SU-DHL-6 (cell line): Measurements from ENCODE around the gene DCBLD2.

ENCODE experiments used
- H2AFZ ChIP-seq: fragments of 200-600 bp; sonication (generic); 2 replicates; pipeline ENCODE4 v1.6.1; 2014; ENCODE audit warnings: low read depth, mild to moderate bottlenecking, moderate library complexity, mixed read lengths, antibody characterized with exemption, low read length; ENCODE audit not compliant: severe bottlenecking
- H3F3A ChIP-seq: fragments of 200-600 bp; shearing (Covaris generic); 2 replicates; pipeline ENCODE4 v1.6.0; 2016; ENCODE audit warnings: antibody characterized with exemption, mild to moderate bottlenecking; ENCODE audit not compliant: insufficient read depth
- H3K27ac ChIP-seq: fragments of 200-600 bp; sonication (generic); 2 replicates; pipeline ENCODE4 v1.5.1; 2016; ENCODE audit warnings: low read depth, mild to moderate bottlenecking, low read length, moderate library complexity, mixed read lengths
- H3K27me3 ChIP-seq: fragments of 200-600 bp; sonication (generic), shearing (Covaris generic); 2 replicates; pipeline ENCODE4 v1.6.0; 2014; ENCODE audit warnings: mild to moderate bottlenecking, low read length
- H3K36me3 ChIP-seq: fragments of 200-600 bp; sonication (generic); 2 replicates; pipeline ENCODE4 v1.6.1; 2014; ENCODE audit warnings: mild to moderate bottlenecking, low read length, mixed read lengths
- H3K4me2 ChIP-seq: fragments of 300-600, 200-600 bp; shearing (Covaris generic), sonication (generic); 2 replicates; pipeline ENCODE4 v1.6.0; 2014; ENCODE audit warnings: low read length, low read depth, mild to moderate bottlenecking; ENCODE audit not compliant: poor library complexity, severe bottlenecking
- H3K4me3 ChIP-seq: fragments of 200-600 bp; sonication (generic); 2 replicates; pipeline ENCODE4 v1.5.1; 2014; ENCODE audit warnings: antibody characterized with exemption, low read length, mild to moderate bottlenecking, mixed read lengths; ENCODE audit not compliant: insufficient read depth, poor library complexity, severe bottlenecking
- H3K79me2 ChIP-seq: fragments of 200-600 bp; sonication (generic); 2 replicates; pipeline ENCODE4 v1.6.1; 2014; ENCODE audit warnings: mild to moderate bottlenecking, low read length, moderate library complexity; ENCODE audit not compliant: insufficient read depth
- H3K9ac ChIP-seq: fragments of 200-600 bp; sonication (generic); 2 replicates; pipeline ENCODE4 v1.7.0; 2014; ENCODE audit warnings: mild to moderate bottlenecking, low read length
- H3K9me2 ChIP-seq: fragments of 200-600 bp; sonication (generic); replicated peaks from 2 replicates; pipeline ENCODE4 v1.6.1; 2014; ENCODE audit warnings: low read length; ENCODE audit not compliant: insufficient read depth
- H3K9me3 ChIP-seq: fragments of 200-600 bp; sonication (generic); 2 replicates; pipeline ENCODE4 v1.6.1; 2014; ENCODE audit warnings: low read length, mixed read lengths; ENCODE audit not compliant: insufficient read depth
- H4K20me1 ChIP-seq: fragments of 200-600 bp; sonication (generic); 2 replicates; pipeline ENCODE4 v1.6.1; 2014; ENCODE audit warnings: low read depth, mild to moderate bottlenecking, antibody characterized with exemption, low read length, moderate library complexity, mixed read lengths
- EZH2phosphoT487 ChIP-seq: fragments of 200-600 bp; sonication (generic), shearing (Covaris generic); conservative IDR thresholded peaks from 2 replicates; pipeline ENCODE4 v1.6.1; 2018; ENCODE audit warnings: mild to moderate bottlenecking, antibody characterized with exemption, low read length, moderate library complexity, mixed read lengths
- TF ChIP-seq, protein P1 (sequence below): fragments of 200-600 bp; sonication (generic); IDR thresholded peaks from one replicate; pipeline ENCODE4 v1.5.1; 2017; ENCODE audit warnings: antibody characterized with exemption, mild to moderate bottlenecking, low read length, moderate library complexity; ENCODE audit not compliant: insufficient read depth, poor library complexity, severe bottlenecking

Gene DCBLD2

DNA sequence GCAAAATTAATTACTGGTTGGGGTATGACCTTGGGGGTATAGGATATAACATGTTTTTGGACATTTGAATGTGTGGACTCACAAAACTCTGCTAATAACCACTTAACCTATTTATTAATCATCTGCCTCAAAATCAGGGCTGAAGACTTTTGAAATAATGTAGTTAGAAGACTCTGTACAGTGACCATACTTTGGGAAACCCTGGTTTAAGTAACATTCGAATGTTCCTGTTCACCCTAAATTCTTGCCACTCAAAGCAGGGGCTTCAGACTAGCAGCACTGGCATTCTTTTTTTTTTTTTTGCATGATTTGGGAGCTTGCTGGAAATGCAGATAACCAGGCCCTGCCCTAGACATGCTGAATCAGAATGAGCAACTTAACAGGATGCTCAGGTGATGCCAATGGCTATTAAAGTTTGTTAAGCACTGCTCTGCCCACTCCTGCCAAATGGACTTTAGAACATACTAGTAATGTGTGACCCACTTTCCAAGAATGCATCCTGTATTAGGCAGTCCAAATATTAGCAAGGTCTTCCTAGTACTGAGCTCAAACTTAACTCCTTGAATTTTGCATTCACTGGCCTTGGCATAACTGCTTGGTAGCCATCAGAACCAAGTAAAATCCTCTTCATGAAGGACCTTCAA is 151.1 kb downstream of the DCBLD2 start:
- TF ChIP-seq, protein P1, sequence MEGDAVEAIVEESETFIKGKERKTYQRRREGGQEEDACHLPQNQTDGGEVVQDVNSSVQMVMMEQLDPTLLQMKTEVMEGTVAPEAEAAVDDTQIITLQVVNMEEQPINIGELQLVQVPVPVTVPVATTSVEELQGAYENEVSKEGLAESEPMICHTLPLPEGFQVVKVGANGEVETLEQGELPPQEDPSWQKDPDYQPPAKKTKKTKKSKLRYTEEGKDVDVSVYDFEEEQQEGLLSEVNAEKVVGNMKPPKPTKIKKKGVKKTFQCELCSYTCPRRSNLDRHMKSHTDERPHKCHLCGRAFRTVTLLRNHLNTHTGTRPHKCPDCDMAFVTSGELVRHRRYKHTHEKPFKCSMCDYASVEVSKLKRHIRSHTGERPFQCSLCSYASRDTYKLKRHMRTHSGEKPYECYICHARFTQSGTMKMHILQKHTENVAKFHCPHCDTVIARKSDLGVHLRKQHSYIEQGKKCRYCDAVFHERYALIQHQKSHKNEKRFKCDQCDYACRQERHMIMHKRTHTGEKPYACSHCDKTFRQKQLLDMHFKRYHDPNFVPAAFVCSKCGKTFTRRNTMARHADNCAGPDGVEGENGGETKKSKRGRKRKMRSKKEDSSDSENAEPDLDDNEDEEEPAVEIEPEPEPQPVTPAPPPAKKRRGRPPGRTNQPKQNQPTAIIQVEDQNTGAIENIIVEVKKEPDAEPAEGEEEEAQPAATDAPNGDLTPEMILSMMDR = no peak
- no peak for TF ChIP-seq EZH2phosphoT487
- no peak overlapping the region for H3K27ac ChIP-seq
- no peaks in the 10 kb centered on the region for H4K20me1 ChIP-seq
- H3K4me3 ChIP-seq = no peak overlapping the region
- H3K79me2 ChIP-seq = no peaks in the 10 kb centered on the region
- no peaks in the 10 kb centered on the region for H3K9me2 ChIP-seq
- no peaks in the 10 kb centered on the region for H3K36me3 ChIP-seq
- H3K9me3 ChIP-seq = no peaks in the 10 kb centered on the region
- H3K27me3 ChIP-seq = no peaks in the 10 kb centered on the region
- no peak overlapping the region for H2AFZ ChIP-seq
- H3K4me2 ChIP-seq = no peak overlapping the region
- H3F3A ChIP-seq = no peaks in the 10 kb centered on the region
- no peak overlapping the region for H3K9ac ChIP-seq

DNA sequence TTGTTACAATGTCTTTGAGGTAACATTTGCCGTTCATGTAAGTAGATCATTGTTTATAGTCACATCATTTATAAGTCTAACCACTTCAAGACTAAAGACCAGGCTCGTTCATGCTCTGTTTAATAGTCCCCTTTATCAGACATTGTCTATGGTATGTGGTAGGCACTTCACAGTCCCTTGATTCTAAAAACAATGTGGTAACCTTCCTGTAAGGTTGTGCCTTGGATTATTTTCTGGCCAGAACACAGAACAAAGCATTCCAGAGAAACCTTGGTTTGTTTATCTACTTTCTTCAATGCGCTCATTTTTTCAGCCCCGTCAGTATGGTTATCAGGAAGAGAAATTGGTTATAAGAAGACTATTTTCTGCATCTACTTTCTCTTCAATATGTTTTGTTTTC is 154.6 kb downstream of the DCBLD2 start:
- Histone ChIP-seq H3K36me3 (no peaks in the 10 kb centered on the region), H3F3A (no peaks in the 10 kb centered on the region), H3K4me3 (no peak overlapping the region), H3K79me2 (no peaks in the 10 kb centered on the region), H3K9me3 (no peaks in the 10 kb centered on the region), H3K27me3 (no peaks in the 10 kb centered on the region), H2AFZ (no peak overlapping the region), H3K9me2 (no peaks in the 10 kb centered on the region), H3K27ac (no peak overlapping the region), H3K4me2 (no peak overlapping the region), H4K20me1 (no peaks in the 10 kb centered on the region), H3K9ac (no peak overlapping the region)
- no peak for TF ChIP-seq EZH2phosphoT487
- TF ChIP-seq, protein P1 = no peak

DNA sequence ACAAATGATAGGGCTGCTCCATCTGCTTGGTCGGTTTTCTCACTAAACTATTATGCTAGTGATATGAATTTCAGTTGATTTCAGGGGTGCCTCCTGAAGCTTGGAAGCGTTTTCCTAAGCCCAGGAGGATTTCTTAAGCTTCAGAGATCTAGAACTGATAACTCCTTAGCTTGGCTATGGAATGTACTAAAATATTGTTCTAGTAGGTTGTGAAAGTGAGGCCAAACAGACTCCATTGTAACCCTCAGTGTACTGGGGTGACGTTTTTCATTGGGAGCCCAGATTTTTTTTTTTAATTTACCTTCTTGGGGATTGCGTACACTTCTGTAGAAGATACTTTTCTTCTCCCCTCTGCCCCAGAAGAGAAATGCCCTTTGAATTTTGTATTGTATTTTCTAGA is 155.4 kb downstream of the DCBLD2 start:
- no peaks in the 10 kb centered on the region for H3K79me2 ChIP-seq
- H3K4me3 ChIP-seq = no peak overlapping the region
- no peak overlapping the region for H2AFZ ChIP-seq
- H3K9me3 ChIP-seq = no peaks in the 10 kb centered on the region
- TF ChIP-seq, protein P1 = no peak
- TF ChIP-seq EZH2phosphoT487 = no peak
- no peak overlapping the region for H3K4me2 ChIP-seq
- H3K9me2 ChIP-seq = no peaks in the 10 kb centered on the region
- no peaks in the 10 kb centered on the region for H3K27me3 ChIP-seq
- H3K27ac ChIP-seq = no peak overlapping the region
- no peak overlapping the region for H3K9ac ChIP-seq
- no peaks in the 10 kb centered on the region for H4K20me1 ChIP-seq
- H3K36me3 ChIP-seq = no peaks in the 10 kb centered on the region
- no peaks in the 10 kb centered on the region for H3F3A ChIP-seq
